ENCODE data around the gene ZNF792.

Gene ZNF792

GRCh38 chr19:34991542-34992333 lies 27.7 kb upstream of the ZNF792 start:
- H3K4me1 ChIP-seq (ENCODE audit: insufficient read depth, low read length) = peaks cover 3% of the 10 kb centered on the region; the same call in 1 of the 2 replicates
- no peaks in the 10 kb centered on the region for H3K9me3 ChIP-seq (ENCODE audit: control insufficient read depth, insufficient read depth, low read length)
- no peaks in the 10 kb centered on the region for H3K36me3 ChIP-seq (ENCODE audit: insufficient read depth, low read length)
- H3K9ac ChIP-seq (ENCODE audit: low read depth, low read length) = no peak overlapping the region

- Histone ChIP-seq H3K36me3 (ENCODE audit: insufficient read depth, low read length) (no peaks in the 10 kb centered on the region), H3K4me1 (ENCODE audit: insufficient read depth, low read length) (peaks cover 3% of the 10 kb centered on the region; the same call in 1 of the 2 replicates), H3K9ac (ENCODE audit: low read depth, low read length) (no peak overlapping the region), H3K9me3 (ENCODE audit: control insufficient read depth, insufficient read depth, low read length) (no peaks in the 10 kb centered on the region)
Measured at GRCh38 chr19:34990578-34991192, 26.7 kb upstream of the ZNF792 start.

GRCh38 chr19:34989298-34989697 lies 25.3 kb upstream of the ZNF792 start:
- Histone ChIP-seq H3K9ac (ENCODE audit: low read depth, low read length) (no peak overlapping the region), H3K36me3 (ENCODE audit: insufficient read depth, low read length) (no peaks in the 10 kb centered on the region), H3K9me3 (ENCODE audit: control insufficient read depth, insufficient read depth, low read length) (no peaks in the 10 kb centered on the region), H3K4me1 (ENCODE audit: insufficient read depth, low read length) (peaks cover 4% of the 10 kb centered on the region; the same call in 1 of the 2 replicates)

- Histone ChIP-seq H3K9ac (ENCODE audit: low read depth, low read length) (no peak overlapping the region), H3K36me3 (ENCODE audit: insufficient read depth, low read length) (no peaks in the 10 kb centered on the region), H3K9me3 (ENCODE audit: control insufficient read depth, insufficient read depth, low read length) (no peaks in the 10 kb centered on the region), H3K4me1 (ENCODE audit: insufficient read depth, low read length) (peaks cover 4% of the 10 kb centered on the region; the same call in 1 of the 2 replicates)
Measured at GRCh38 chr19:34988119-34988518, 24.1 kb upstream of the ZNF792 start.

GRCh38 chr19:34985249-34986022 lies 21.4 kb upstream of the ZNF792 start:
- no peak overlapping the region for H3K9ac ChIP-seq (ENCODE audit: low read depth, low read length)
- no peaks in the 10 kb centered on the region for H3K9me3 ChIP-seq (ENCODE audit: control insufficient read depth, insufficient read depth, low read length)
- H3K4me1 ChIP-seq (ENCODE audit: insufficient read depth, low read length) = peaks cover 4% of the 10 kb centered on the region; the same call in 1 of the 2 replicates
- no peaks in the 10 kb centered on the region for H3K36me3 ChIP-seq (ENCODE audit: insufficient read depth, low read length)

- no peaks in the 10 kb centered on the region for H3K9me3 ChIP-seq (ENCODE audit: control insufficient read depth, insufficient read depth, low read length)
- no peaks in the 10 kb centered on the region for H3K36me3 ChIP-seq (ENCODE audit: insufficient read depth, low read length)
- H3K4me1 ChIP-seq (ENCODE audit: insufficient read depth, low read length) = peaks cover 4% of the 10 kb centered on the region; the same call in 1 of the 2 replicates
- no peak overlapping the region for H3K9ac ChIP-seq (ENCODE audit: low read depth, low read length)
Measured at GRCh38 chr19:34984287-34984686, 20.3 kb upstream of the ZNF792 start.

GRCh38 chr19:34983786-34984185 lies 19.8 kb upstream of the ZNF792 start:
- H3K36me3 ChIP-seq (ENCODE audit: insufficient read depth, low read length) = no peaks in the 10 kb centered on the region
- H3K9me3 ChIP-seq (ENCODE audit: control insufficient read depth, insufficient read depth, low read length) = no peaks in the 10 kb centered on the region
- no peak overlapping the region for H3K9ac ChIP-seq (ENCODE audit: low read depth, low read length)
- H3K4me1 ChIP-seq (ENCODE audit: insufficient read depth, low read length) = peaks cover 4% of the 10 kb centered on the region; the same call in 1 of the 2 replicates

- H3K9me3 ChIP-seq (ENCODE audit: control insufficient read depth, insufficient read depth, low read length) = no peaks in the 10 kb centered on the region
- H3K36me3 ChIP-seq (ENCODE audit: insufficient read depth, low read length) = no peaks in the 10 kb centered on the region
- H3K4me1 ChIP-seq (ENCODE audit: insufficient read depth, low read length) = peaks cover 4% of the 10 kb centered on the region; the same call in 1 of the 2 replicates
Measured at GRCh38 chr19:34982275-34982674, 18.2 kb upstream of the ZNF792 start.

GRCh38 chr19:34979819-34980640 lies 16.0 kb upstream of the ZNF792 start:
- no peaks in the 10 kb centered on the region for H3K36me3 ChIP-seq (ENCODE audit: insufficient read depth, low read length)
- H3K9ac ChIP-seq (ENCODE audit: low read depth, low read length) = no peak overlapping the region
- no peaks in the 10 kb centered on the region for H3K9me3 ChIP-seq (ENCODE audit: control insufficient read depth, insufficient read depth, low read length)
- no peaks in the 10 kb centered on the region for H3K4me1 ChIP-seq (ENCODE audit: insufficient read depth, low read length)

More at GRCh38 chr19:34982275-34982674, 18.2 kb upstream of the ZNF792 start:
- H3K9ac ChIP-seq (ENCODE audit: low read depth, low read length) = no peak overlapping the region

GRCh38 chr19:34976611-34977010 lies 12.6 kb upstream of the ZNF792 start:
- H3K9me3 ChIP-seq (ENCODE audit: control insufficient read depth, insufficient read depth, low read length) = no peaks in the 10 kb centered on the region
- no peaks in the 10 kb centered on the region for H3K4me1 ChIP-seq (ENCODE audit: insufficient read depth, low read length)
- no peak overlapping the region for H3K9ac ChIP-seq (ENCODE audit: low read depth, low read length)
- H3K36me3 ChIP-seq (ENCODE audit: insufficient read depth, low read length) = no peaks in the 10 kb centered on the region

GRCh38 chr19:34975056-34975455 lies 11.0 kb upstream of the ZNF792 start:
- no peak overlapping the region for H3K9ac ChIP-seq (ENCODE audit: low read depth, low read length)
- no peaks in the 10 kb centered on the region for H3K36me3 ChIP-seq (ENCODE audit: insufficient read depth, low read length)
- H3K9me3 ChIP-seq (ENCODE audit: control insufficient read depth, insufficient read depth, low read length) = peaks cover 3% of the 10 kb centered on the region; the same call in 1 of the 2 replicates
- H3K4me1 ChIP-seq (ENCODE audit: insufficient read depth, low read length) = no peaks in the 10 kb centered on the region

GRCh38 chr19:34974646-34975045 lies 10.6 kb upstream of the ZNF792 start:
- no peaks in the 10 kb centered on the region for H3K4me1 ChIP-seq (ENCODE audit: insufficient read depth, low read length)
- peaks cover 3% of the 10 kb centered on the region; the same call in 1 of the 2 replicates for H3K9me3 ChIP-seq (ENCODE audit: control insufficient read depth, insufficient read depth, low read length)
- H3K9ac ChIP-seq (ENCODE audit: low read depth, low read length) = no peak overlapping the region

GRCh38 chr19:34972163-34972705 lies 8.2 kb upstream of the ZNF792 start:
- Histone ChIP-seq H3K36me3 (ENCODE audit: insufficient read depth, low read length) (no peaks in the 10 kb centered on the region), H3K9ac (ENCODE audit: low read depth, low read length) (no peak overlapping the region), H3K4me1 (ENCODE audit: insufficient read depth, low read length) (no peaks in the 10 kb centered on the region), H3K9me3 (ENCODE audit: control insufficient read depth, insufficient read depth, low read length) (peaks cover 3% of the 10 kb centered on the region; the same call in 1 of the 2 replicates)

More at GRCh38 chr19:34974646-34975045, 10.6 kb upstream of the ZNF792 start:
- no peaks in the 10 kb centered on the region for H3K36me3 ChIP-seq (ENCODE audit: insufficient read depth, low read length)
